Coronary artery (tissue), 2 donors: ENCODE data around the gene CCDC39.

Experiments used
- DNase-seq: peaks from one replicate; pipeline ENCODE4 v3.0.0-alpha.2; 2017; ENCODE audit warnings: low spot score
- H3K27ac ChIP-seq, 2 donors: fragments of 200-600 bp; sonication (generic); one replicate each; pipeline ENCODE4 v1.5.1; 2016 to 2019
- H3K4me3 ChIP-seq: fragments of 200-600 bp; sonication (generic); 2 replicates; pipeline ENCODE4 v1.5.1; 2016; ENCODE audit warnings: mild to moderate bottlenecking, moderate library complexity
- CTCF ChIP-seq: fragments of 200-600 bp; sonication (generic); IDR thresholded peaks from one replicate; pipeline ENCODE4 v1.5.1; 2019; ENCODE audit warnings: antibody characterized with exemption

The CCDC39 gene

DNA sequence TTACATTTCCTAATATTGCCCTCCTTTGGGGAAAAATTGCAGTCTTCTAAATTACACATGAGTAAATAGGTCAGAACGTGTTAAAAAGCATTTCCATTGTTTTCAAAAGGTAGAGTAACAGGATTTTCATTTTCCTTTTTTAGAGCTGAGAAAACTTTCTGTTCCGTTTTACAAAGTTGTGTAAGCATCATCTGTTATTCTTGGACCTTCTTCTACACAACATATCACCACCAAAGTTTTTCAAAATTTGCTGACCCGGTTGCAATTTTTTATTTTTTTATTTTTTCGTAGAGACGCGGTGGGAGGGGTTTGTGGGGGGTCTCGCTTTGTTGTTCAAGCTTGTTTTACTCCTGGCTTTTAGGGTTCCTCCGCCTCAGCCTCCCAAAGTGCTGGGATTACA is 1.1 kb downstream of the CCDC39 start:
- no peak for TF ChIP-seq CTCF
- no peak overlapping the region for H3K27ac ChIP-seq
- no peak for DNase-seq
- no peak overlapping the region for H3K4me3 ChIP-seq

GRCh38 chr3:180661444-180661843 is 17.8 kb downstream of the CCDC39 start:
- DNase-seq = no peak
- TF ChIP-seq CTCF = no peak
- Histone ChIP-seq H3K27ac (no peak overlapping the region), H3K4me3 (no peak overlapping the region)

GRCh38 chr3:180657094-180657493 is 22.2 kb downstream of the CCDC39 start:
- no peak for TF ChIP-seq CTCF

GRCh38 chr3:180656406-180656805 is 22.9 kb downstream of the CCDC39 start:
- no peak for TF ChIP-seq CTCF
- DNase-seq = no peak
- Histone ChIP-seq H3K4me3 (no peak overlapping the region), H3K27ac (no peak overlapping the region)

More at GRCh38 chr3:180657094-180657493, 22.2 kb downstream of the CCDC39 start:
- Histone ChIP-seq H3K27ac (no peak overlapping the region), H3K4me3 (no peak overlapping the region)
- DNase-seq = no peak

- no peak for DNase-seq
- Histone ChIP-seq H3K27ac (no peak overlapping the region), H3K4me3 (no peak overlapping the region)
- no peak for TF ChIP-seq CTCF
Observed at GRCh38 chr3:180646187-180646790, 33.0 kb downstream of the CCDC39 start.

- Histone ChIP-seq H3K27ac (no peak overlapping the region), H3K4me3 (no peak overlapping the region)
- no peak for TF ChIP-seq CTCF
- no peak for DNase-seq
Observed at GRCh38 chr3:180640987-180641386, 38.3 kb downstream of the CCDC39 start.

DNA sequence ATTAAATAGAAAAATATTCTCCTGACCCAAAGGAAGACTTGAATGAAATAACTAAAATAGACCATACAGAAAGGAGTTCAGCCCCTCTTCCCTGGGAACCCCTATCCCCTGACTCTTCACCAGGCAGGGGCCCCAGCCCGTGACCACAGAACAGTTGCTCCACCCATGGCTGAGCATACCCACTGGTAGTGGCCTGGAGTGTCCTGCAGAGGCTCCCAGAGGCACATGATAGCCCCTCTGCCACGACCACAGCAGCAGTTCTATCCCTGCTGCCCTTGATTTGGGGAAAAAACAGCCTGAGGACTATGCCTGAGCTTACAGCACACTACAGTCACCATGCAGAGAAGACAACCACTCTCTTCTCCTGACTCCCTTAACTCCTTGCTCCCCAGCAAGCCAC is 45.6 kb downstream of the CCDC39 start:
- no peak for TF ChIP-seq CTCF
- no peak overlapping the region for H3K4me3 ChIP-seq
- H3K27ac ChIP-seq = no peak overlapping the region
- no peak for DNase-seq
